SHP77 (cell line): ENCODE results near the gene MME.

ENCODE experiments used
- DNase-seq, 2 experiments: peaks; one replicate each; lab custom pipeline; 2025; lab: John Stamatoyannopoulos, UW

MME gene

DNA sequence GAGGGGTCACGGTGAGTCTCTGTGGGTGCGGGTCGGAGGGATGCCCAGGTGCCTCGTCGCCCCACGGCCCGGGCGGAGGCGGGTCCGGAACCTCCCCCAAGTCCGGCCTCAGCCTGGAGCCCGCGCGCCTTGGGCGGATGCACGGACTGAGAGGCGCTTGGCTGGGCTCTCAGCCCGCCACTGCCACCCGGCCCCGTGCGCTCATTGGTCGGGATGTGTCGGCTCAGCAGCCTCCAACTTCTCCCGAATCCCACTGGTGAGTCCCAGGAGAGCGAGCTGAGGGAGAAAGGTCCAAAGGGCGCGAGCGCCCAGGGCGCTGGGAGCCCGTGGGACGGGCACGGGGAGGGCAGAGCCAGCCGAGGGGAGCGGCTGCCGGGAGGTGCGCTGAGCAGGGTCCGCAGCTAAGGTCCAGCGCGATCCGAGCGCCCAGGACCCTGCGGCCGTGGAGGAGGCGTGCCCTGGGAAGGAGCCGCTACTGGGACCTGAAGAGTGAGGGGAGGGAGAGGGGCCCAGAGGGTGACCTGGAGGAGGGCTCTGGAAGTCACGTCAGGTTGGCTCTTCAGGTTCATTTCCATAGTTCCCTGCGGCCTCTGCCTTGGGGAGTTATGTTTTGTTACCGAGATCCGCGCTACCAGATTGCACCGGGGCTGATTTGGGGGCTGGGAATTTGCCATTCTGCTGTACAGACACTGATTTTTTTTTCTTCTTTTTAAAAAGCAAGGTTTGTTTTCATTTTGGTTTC lies at the start of gene MME:
Gene MME, plus strand, starts transcription at position 574 of the 742 bp plus-strand sequence. CDS start 3,849 bp downstream, outside the sequence.
- no peak for DNase-seq

DNA sequence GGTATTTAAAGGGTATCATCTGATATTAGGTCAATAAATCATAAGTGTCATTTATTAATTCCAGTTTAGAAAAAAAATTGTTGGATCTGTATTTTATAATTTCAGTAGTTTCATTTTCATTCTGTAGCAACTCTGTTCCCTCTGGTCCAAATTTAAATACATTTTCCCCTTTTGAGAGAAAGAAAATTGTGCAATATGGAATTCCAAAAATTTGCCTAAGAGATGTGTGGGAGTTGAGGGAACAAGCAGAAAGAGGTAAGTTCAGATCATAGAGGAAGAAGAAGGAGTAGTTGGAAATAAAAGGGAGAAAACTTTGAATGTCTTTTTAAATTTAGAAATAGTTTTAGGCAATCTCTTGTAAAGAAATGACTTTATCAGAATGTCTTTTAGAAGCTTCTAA lies 48.9 kb upstream of the MME start:
- no peak for DNase-seq

DNA sequence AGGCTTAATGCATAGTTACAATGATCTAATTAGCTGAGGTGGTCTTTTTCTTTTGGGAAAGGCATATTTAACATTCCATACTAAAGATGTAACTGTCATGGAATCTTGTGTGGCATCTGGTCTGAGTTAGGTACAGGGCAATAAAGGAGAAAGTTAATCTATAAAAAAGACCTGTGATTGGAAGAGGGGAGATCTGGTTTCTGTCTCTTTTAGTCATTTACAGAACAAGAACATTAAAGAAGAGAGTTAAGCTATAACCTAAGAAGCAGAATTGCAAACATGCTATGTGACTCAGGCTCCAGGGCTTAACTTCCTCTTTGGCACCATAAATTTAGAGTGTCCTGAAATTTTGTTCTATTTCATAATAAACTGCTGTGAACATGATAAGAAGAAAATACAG lies 47.2 kb upstream of the MME start:
- DNase-seq: no peak

DNA sequence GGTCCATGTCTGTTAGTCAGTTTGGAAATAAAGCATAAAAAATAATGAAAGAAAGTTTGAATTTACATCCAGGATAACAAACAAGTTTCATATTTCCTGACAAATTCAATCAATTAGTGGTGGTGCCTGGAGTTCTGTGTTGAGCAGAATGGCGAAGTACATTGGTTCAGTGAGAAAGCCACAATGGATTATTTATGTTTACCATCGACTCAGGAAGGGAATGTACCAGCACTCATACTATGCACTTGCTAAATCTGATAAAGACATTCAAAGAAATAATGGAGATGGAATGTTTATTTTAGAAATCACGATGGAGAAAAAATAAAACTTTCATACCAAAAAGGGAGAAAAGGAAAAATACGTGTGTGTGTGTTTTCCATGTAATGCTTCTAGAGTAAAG lies 45.3 kb upstream of the MME start:
- no peak for DNase-seq

DNA sequence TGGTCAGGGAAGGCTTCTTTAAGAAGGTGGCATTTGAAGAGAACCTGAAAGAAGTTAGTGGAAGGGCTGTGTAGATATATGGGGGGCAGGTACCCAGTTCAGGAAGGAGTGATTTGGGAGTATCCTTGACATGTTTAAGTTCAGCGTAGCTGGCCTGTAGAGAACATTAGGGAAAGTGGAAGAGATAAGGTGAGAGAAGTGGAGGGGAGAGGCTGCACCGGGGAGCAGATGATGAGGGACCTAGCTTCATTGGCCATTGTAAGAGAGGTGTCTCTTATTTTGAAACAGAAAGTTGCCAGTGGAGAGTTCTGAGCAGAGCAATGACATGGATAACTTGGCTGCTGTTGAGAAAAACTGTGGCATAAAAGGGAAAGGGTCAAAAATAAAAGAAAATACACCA lies 44.6 kb upstream of the MME start:
- DNase-seq: no peak

DNA sequence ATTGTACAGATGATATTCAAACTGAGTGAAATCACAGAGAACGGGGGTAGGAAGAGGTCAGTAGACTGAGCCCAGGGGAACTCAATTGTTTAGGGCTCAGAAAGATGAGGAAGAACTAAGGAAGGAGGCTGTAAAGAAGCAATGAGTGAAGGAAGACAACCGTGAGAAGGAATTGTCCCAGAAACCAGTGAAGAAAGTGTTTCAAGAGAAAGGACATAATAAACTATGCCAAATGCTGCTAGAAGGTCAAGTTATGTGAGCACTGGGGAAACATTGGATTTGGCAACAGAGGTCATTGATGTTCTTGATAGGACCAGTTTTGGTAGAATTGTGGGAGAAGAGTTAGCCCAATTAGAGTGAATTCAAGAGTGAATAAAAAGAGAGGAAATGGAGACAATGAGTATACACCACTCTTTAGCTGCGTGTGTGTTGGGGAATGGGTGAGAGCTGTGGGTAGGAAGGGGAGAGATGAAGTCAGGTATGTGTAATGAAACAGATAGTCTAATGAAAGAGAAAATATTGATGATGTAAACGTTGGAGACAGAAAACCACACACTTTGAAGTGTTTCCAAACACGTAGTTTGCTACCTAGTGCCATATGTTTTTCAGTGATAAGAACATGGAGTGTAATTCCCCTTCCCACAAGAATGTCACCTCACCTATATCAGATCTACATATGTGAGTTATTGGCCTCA lies 42.5 kb upstream of the MME start:
- no peak for DNase-seq

DNA sequence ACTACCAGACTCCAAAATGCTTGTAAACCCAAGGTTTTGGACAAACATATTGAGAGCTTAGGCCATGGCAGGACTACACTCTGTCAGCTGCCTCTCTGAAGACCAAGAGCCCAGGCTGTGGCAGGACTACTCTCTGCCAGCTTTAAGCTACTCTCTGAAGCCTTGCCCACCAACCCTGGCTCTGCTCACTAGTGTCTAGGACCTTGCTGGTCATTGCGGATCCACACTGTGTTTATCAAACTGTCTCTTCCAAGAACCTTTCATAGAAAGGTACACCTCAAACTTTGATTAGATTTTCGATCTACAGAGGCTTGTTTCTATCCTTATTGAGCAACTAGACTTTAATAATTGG lies 41.9 kb upstream of the MME start:
- no peak for DNase-seq

DNA sequence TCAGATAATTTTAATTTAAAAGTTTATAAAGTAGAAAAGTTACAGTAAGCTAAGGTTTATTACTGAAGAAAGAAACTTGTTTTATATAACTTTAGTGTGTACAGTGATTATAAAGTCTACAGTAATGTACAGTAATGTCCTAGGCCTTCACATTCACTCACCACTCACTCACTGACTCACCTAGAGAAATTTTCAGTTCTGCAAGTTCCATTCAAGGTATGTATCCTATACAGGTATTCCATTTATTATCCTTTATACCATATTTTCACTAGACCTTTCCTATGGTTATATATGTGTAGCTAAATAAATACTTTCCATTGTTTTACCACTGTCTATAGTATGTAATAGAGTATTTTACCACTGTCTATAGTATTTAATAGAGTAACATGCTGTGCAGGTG lies 33.2 kb upstream of the MME start:
- no peak for DNase-seq

DNA sequence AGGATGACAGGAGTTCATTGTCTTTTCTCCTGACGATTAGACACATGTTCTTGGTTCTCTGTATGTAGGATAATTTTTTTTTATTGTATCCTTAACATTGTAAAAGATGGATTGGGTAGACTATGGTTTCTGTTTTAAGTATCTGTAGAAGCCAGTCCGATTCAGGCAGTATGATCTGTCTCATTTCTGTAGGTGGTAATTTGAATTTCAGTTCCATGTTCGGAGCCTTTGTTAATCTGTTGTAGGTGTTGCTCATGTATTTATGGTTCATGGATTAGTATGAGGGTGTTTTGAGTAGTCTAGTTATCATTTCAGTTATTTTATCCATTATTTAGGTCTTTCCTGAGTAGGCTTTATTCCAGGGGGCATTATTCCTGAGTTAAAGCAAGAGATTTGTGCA lies 32.4 kb upstream of the MME start:
- DNase-seq: no peak

DNA sequence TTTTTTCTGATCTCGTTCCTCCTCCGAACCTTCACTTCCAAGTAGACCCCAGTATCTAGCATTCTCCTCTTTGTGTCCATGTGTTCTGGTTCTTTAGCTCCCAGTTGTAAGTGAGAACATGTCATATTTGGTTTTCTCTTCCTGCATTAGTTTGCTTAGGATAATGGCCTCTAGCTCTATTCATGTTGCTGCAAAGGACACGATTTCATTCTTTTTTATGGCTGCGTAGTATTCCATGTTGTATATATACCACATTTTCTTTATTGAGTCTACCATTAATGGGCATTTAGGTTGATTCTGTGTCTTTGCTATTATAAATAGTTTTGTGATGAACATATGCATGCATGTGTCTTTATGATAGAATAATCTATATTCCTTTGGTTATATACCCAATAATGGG lies 30.2 kb upstream of the MME start:
- DNase-seq: no peak

DNA sequence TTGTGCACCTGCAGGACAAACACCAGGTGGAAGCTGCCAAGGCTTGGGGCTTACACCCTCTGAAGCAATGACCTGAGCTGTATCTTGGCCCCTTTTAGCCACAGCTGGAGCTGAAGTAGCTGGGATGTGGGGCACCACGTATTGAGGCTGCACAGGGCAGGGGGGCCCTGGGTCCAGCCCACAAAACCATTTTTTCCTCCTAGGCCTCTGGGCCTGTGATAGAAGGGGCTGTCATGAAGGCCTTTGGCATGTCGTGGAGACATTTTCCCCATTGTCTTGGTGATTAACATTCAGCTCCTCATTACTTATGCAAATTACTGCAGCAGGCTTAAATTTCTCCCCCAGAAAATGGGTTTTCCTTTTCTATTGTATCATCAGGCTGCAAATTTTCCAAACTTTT lies 27.6 kb upstream of the MME start:
- no peak for DNase-seq

DNA sequence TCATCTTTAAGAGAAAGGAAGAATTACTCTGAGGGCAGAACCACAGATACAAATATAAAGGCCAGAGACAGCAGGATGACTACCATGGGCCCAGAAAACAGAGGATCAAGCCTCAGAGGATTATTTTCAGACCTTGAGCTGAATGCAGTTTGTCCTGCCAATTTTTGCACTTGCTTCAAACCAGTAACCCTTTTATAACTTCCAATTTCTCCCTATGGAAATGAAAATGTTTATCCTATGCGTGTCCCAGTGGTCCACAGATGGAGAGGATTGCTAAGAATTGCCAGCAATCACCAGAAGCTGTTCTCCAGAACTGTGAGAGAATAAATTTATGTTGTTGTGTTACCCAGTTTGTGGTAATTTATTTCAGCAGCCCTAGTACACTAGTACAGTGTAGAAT lies 26.4 kb upstream of the MME start:
- DNase-seq: no peak

DNA sequence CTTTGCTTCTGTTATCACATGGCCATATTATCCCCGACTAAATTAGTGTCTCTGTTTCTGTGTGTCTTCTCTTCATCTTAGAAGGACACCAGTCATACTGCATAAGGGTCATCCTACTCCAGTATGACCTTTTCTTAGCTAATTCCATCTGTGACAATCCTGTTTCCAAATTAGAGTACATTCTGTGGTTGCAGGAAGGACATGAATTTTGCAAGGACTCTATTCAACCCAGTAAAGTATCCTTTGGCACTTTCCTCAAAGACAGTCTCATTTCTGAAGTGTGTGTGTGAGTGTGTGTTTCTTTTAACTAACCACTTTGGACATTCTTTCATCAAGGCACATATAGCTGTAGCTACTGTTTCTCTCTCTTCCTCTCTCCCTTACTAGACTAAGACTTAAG lies 15.2 kb upstream of the MME start:
- DNase-seq: no peak

DNA sequence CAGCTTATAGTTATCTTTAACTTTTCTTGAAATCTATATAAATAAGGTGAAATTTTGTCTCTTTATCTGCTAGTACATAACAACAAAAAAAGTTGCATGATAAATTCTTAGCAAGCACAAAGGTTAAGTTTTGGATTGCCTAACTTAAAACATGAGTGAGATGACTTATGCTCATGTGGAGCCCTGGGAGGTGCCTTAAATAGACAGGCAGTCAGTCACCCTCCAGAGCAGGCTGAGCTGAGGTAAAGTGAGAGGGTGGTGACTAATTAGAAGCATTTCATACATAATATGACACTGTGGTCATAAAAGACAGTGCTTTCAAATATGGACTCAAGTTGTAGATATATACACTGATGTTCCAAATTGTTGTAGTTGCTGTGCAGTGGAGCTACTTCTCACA lies 14.6 kb upstream of the MME start:
- DNase-seq: no peak

DNA sequence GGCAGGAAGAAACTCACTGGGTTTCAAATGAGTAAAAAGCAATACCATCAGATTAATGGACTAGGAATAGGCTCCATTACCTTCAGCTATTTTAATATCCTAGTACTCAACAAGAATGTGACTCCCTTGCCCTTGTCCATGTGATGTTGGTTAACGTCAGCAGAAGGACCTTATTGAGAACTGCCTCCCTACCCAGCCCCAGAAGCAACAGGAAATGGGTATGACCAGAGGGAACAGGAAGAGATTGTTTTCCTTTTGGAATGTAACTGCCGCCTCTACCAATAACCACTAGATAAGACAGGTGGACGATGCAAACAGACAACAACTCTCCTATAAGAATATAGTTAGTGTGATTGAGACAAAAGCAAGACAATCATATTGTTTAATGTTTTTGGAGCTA lies 10.4 kb upstream of the MME start:
- no peak for DNase-seq

DNA sequence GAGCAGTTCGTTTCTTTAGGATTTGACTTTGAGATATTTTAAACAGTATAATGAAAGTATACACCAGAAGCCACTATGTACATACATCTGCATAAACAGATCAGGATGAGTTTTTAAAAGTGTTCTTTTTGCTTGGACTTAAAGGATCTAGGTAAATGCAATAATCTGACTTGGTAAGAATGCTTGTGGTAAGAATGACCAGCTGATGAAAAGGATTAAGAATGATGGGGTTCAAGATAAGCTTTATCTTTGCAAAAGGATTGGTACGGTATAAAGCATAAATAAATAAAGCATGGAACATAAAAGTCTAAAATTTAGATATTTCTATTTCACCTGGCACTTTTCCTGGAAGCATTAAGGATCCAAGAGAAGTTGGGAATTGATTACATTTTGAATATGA lies 9.8 kb upstream of the MME start:
- DNase-seq: no peak

DNA sequence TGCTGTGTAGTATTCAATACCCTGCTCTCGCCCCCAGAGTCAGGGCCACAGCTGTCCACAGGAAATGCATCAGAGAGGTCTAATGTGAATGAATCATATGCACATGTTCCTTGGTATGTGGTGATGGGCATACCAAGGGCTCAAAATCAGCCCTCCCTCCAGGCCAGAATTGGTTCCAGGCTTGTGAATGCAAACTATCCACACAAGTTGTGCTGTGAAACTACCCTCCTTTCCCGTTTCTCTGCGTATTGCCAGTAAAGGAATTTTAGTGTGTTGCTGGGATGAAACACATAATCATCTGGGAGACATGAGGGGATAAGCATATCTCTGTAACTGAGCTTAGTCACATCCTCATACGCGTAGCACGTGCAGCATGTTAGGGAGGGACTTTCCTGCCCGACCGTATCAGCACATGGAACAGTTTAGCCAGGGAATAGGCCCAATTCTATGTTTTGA lies 9.2 kb upstream of the MME start:
- no peak for DNase-seq

DNA sequence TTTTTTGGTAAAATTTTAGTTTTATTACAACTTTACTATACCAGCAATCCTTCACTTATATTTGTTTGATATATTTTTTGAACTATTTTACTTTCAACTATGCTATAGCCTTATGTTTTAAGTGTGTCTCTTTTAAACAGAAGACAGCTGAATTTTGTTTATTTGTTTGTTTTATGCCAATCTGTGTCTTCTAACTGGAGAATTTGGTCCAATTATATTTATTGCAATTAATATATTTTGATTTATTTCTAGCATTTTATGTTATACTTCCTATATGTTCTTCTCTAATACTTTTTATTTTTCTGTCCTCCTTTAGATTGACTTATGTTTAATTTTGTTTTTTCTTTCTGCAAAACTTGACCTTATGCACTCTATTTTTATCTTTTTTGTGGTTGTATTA lies 4.9 kb upstream of the MME start:
- no peak for DNase-seq

DNA sequence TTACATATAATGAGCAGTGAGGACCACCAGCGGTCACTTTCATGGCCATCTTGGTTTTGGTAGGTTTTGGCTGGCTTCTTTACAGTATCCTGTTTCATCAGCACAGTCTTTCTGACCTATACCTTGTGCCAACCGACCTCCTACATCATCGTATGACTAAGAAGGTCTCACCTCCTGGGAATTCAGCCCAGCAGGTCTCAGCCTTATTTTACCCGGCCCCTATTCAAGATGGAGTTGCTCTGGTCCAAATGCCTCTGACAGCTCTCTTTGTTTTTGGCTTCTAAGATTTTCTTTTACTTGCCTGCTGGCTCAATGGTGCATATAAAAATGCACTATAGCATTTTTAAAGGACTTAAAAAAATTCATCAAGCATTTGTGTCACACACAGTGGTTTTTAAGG lies 3.2 kb upstream of the MME start:
- DNase-seq: no peak

DNA sequence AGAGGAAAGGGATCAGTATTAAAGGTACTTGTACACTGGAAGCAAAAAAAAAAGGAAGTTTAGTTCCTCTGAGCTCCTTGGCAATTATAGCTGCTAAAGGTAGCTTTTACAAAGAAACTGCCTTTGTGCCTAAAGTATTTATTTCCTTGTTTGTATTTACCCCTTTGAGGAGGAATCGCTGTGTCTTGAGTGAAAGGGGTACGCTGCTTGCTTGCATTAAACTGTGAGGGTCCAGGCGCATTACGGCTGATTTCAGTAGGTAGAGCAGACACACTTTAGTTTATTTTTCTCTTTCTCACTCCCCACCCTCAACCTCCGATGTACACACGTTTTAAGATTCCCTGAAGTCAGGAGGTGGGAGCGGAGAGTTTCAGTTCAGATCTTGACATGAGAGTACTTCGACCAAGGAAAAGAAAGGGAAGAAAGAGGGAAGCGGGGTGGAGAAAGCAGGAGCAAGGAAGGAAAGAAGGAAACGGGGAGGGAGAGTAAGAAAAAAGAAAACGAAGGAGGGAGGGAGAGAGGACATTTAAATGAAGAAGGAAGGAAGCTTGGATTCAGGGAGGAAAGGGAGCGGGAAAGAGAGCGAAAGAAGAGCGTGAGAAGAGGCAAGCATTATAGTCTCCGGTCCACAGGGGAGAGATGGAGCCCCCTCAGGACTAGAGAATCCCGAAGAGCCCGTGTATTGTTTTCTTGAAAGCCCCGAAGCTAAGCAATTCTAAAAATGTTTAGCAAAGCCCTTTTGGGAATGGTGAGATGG lies 1.2 kb upstream of the MME start:
- DNase-seq: no peak

DNA sequence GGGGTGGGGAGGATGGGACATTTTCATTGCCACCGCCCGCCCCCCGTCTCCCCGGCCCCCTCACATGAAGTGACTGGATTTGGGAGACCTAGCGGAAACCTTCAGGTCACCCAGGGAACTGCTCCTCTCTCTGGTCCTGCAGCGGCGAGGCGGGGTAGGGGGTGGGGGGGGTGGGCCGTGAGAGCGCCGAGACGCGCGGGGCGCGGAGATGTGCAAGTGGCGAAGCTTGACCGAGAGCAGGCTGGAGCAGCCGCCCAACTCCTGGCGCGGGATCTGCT lies 712 bp upstream of the MME start:
- DNase-seq: no peak

DNA sequence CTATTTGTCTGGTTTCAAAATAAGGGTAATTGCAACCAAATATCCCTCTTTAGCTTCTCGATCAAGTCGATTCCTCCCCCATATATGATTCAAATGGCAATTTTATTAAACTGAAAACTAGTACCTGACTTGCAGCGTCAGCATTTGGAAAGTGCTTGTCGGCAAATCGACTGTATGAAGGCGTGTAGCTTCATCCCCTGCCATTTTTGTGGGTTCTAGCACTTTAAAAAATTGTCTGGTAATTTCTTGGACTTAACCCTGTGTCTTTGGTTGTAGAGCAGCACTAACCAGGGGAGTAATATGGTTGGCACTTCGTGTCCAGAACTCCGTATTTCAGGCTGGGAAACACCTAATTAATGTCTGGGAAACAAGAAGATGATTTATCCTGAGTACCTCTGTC lies 573 bp downstream of the MME start:
- DNase-seq: no peak

DNA sequence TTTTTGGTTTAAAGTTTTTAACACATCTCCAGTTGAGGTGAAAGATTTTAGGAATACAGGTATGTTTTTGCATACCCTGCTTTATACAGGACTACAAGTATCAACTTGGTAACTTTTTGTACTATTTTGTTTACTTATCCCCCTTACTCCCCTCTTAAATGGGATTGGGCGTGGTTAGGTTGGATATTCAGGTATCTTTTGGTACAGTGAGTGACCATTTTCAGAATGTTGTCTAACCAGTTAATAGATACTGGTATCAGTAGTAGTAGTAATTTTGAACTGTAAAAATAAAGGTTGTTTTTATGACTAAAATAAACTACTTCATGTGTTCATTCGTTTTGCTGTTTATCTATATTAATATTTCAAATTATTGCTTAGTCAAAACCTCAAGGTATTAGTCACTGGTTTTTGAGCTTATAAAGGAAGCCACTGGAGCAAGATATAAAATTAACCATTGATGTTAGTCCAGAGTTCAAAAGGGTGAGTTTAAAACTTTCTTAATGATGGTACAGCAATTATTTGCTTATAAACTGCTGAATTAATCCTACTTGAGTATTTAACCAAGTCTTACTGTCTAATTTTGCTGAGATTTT lies 3.3 kb downstream of the MME start:
- no peak for DNase-seq
